ENCODE measurements around the gene XKR8.

XKR8 gene

GRCh38 chr1:27931759-27932158 lies 28.0 kb upstream of the XKR8 start:
- ChIA-PET POLR2A (no interaction called here), CTCF (interaction anchor here (0.6 to 1.4 kb wide), 2 partner anchors 8 to 31 kb away, joined by 3 read pairs; no protein-coding TSS in a partner anchor)
- DNase-seq (ENCODE audit: low read depth, low spot score), result no peak
- no peak overlapping the region for H3K4me3 ChIP-seq (ENCODE audit: low read depth, low read length)
- no peak for TF ChIP-seq CTCF (IDR thresholded peaks at IDR 0.05; ENCODE audit: insufficient read depth, low read length, missing control alignments)

- ChIA-PET POLR2A (no interaction called here), CTCF (no interaction called here)
- DNase-seq (ENCODE audit: low read depth, low spot score), result no peak
- H3K4me3 ChIP-seq (ENCODE audit: low read depth, low read length), result no peak within 1 kb of the TSS; the same call in 1 of the 2 replicates
- TF ChIP-seq CTCF (IDR thresholded peaks at IDR 0.05; ENCODE audit: insufficient read depth, low read length, missing control alignments), result peak; percentile 10
These were observed 24.8 kb upstream of the XKR8 start, which contains the start of gene SMPDL3B for GRCh38 chr1:27934818-27935549. SMPDL3B (plus strand) TSS chr1:27935000; CDS start chr1:27935184, 184 bp downstream.

- ChIA-PET POLR2A (interaction anchor here (0.6 kb wide), 1 partner anchor 36 kb away, joined by 4 read pairs; no protein-coding TSS in a partner anchor), CTCF (interaction anchor here (1.4 kb wide), 1 partner anchor 35 kb away, joined by 3 read pairs; no protein-coding TSS in a partner anchor)
- DNase-seq (ENCODE audit: low read depth, low spot score), result no peak
- H3K4me3 ChIP-seq (ENCODE audit: low read depth, low read length), result no peak overlapping the region
- no peak for TF ChIP-seq CTCF (IDR thresholded peaks at IDR 0.05; ENCODE audit: insufficient read depth, low read length, missing control alignments)
These were observed 24.1 kb upstream of the XKR8 start for GRCh38 chr1:27935721-27936120.

GRCh38 chr1:27936370-27936769 lies 23.4 kb upstream of the XKR8 start:
- POLR2A ChIA-PET, result interaction anchor here (0.6 kb wide), 1 partner anchor 35 kb away, joined by 4 read pairs; no protein-coding TSS in a partner anchor
- H3K4me3 ChIP-seq (ENCODE audit: low read depth, low read length), result no peak overlapping the region
- no peak for DNase-seq (ENCODE audit: low read depth, low spot score)
- CTCF ChIA-PET, result interaction anchor here (1.4 kb wide), 1 partner anchor 34 kb away, joined by 3 read pairs; no protein-coding TSS in a partner anchor
- no peak for TF ChIP-seq CTCF (IDR thresholded peaks at IDR 0.05; ENCODE audit: insufficient read depth, low read length, missing control alignments)

GRCh38 chr1:27937524-27937836 lies 22.3 kb upstream of the XKR8 start:
- CTCF ChIA-PET, result interaction anchor here (0.6 to 5.2 kb wide), 2 partner anchors 14 to 43 kb away, joined by 3 to 45 read pairs; no protein-coding TSS in a partner anchor
- no peak for DNase-seq (ENCODE audit: low read depth, low spot score)
- POLR2A ChIA-PET, result no interaction called here
- no peak for TF ChIP-seq CTCF (IDR thresholded peaks at IDR 0.05; ENCODE audit: insufficient read depth, low read length, missing control alignments)
- no peak overlapping the region for H3K4me3 ChIP-seq (ENCODE audit: low read depth, low read length)

- no peak for TF ChIP-seq CTCF (IDR thresholded peaks at IDR 0.05; ENCODE audit: insufficient read depth, low read length, missing control alignments)
- POLR2A ChIA-PET, result no interaction called here
- DNase-seq (ENCODE audit: low read depth, low spot score), result no peak
- CTCF ChIA-PET, result interaction anchor here (2.0 to 5.2 kb wide), 3 partner anchors 10 to 42 kb away, joined by 6 to 45 read pairs (median 11); no protein-coding TSS in a partner anchor
- no peak overlapping the region for H3K4me3 ChIP-seq (ENCODE audit: low read depth, low read length)
These were observed 21.3 kb upstream of the XKR8 start for GRCh38 chr1:27938488-27938887.
